ENCODE data around the gene LIPJ.

- TF ChIP-seq POLR2A (IDR thresholded peaks at IDR 0.05) (no peak), CTCF (IDR thresholded peaks at IDR 0.05) (no peak)
Measured at GRCh38 chr10:88544140-88544870, 42.3 kb upstream of the LIPJ start.
